Central memory CD8-positive, alpha-beta T cell (primary cell): ENCODE results near the gene PPP1R12C.

Experiments used
- ATAC-seq: fragments of 150-1000 bp; cut with Tn5 transposase; replicated peaks from 2 replicates; pipeline ENCODE4 v1.10.0; 2022; ENCODE audit warnings: mild to moderate bottlenecking, moderate FRiP score, moderate number of reproducible peaks; ENCODE audit not compliant: poor library complexity, severe bottlenecking; ENCODE audit errors: extremely low read depth
- DNase-seq, 2 donors: peaks; one replicate each; pipeline ENCODE4 v3.0.0; 2021; ENCODE audit warnings: low spot score in 2 of 2
- H3K27ac Mint-ChIP-seq: one replicate; pipeline ENCODE4 v1.8.0; 2022; ENCODE audit warnings: low read depth, mild to moderate bottlenecking, moderate library complexity, mixed read lengths
- H3K27me3 Mint-ChIP-seq: one replicate; pipeline ENCODE4 v1.8.0; 2022; ENCODE audit warnings: mixed read lengths
- H3K36me3 Mint-ChIP-seq: one replicate; pipeline ENCODE4 v1.8.0; 2022; ENCODE audit warnings: mild to moderate bottlenecking, moderate library complexity, mixed read lengths; ENCODE audit not compliant: insufficient read depth
- H3K4me1 Mint-ChIP-seq: one replicate; pipeline ENCODE4 v1.8.0; 2022; ENCODE audit warnings: mixed read lengths
- H3K4me3 Mint-ChIP-seq: one replicate; pipeline ENCODE4 v1.8.0; 2022; ENCODE audit warnings: mild to moderate bottlenecking, moderate library complexity, mixed read lengths
- H3K9me3 Mint-ChIP-seq: one replicate; pipeline ENCODE4 v1.8.0; 2022; ENCODE audit warnings: mixed read lengths

Gene PPP1R12C

GRCh38 chr19:55116859-55117662 lies at the start of gene PPP1R12C:
Gene PPP1R12C, minus strand, starts transcription at chr19:55117637. Its CDS starts 94 bp downstream, at chr19:55117543.
- peak within 1 kb of the TSS; percentile 94 for H3K27ac Mint-ChIP-seq
- no peak for DNase-seq

GRCh38 chr19:55166530-55167268 lies 49.3 kb upstream of the PPP1R12C start, which contains the start of gene DNAAF3:
Gene DNAAF3, minus strand, starts transcription at chr19:55166613. Its CDS starts 200 bp downstream, at chr19:55166413.
- DNase-seq (peak in 1 of 2 donors; percentile 23), ATAC-seq (peak; percentile 43)
- H3K27ac Mint-ChIP-seq, result peak within 1 kb of the TSS; percentile 58
- peak within 1 kb of the TSS; percentile 10 for H3K4me3 Mint-ChIP-seq
- H3K4me1 Mint-ChIP-seq, result peaks cover 11% of the 10 kb centered on the region
- peaks cover 79% of the 10 kb centered on the region for H3K27me3 Mint-ChIP-seq
- no peaks in the 10 kb centered on the region for H3K9me3 Mint-ChIP-seq
- H3K36me3 Mint-ChIP-seq, result peaks cover 10% of the 10 kb centered on the region

More at GRCh38 chr19:55116859-55117662, at the start of gene PPP1R12C:
- Mint-ChIP-seq H3K27me3 (no peaks in the 10 kb centered on the region), H3K36me3 (peaks cover 15% of the 10 kb centered on the region), H3K9me3 (no peaks in the 10 kb centered on the region), H3K4me3 (peak within 1 kb of the TSS; percentile 94), H3K4me1 (peaks cover 29% of the 10 kb centered on the region)
- ATAC-seq, result peak; percentile 33

- Mint-ChIP-seq H3K4me1 (peaks cover 11% of the 10 kb centered on the region), H3K9me3 (no peaks in the 10 kb centered on the region), H3K36me3 (peaks cover 8% of the 10 kb centered on the region), H3K4me3 (peak overlapping the region; percentile 10), H3K27me3 (peaks cover 73% of the 10 kb centered on the region), H3K27ac (peak overlapping the region; percentile 58)
- DNase-seq, result no peak
- peak; percentile 52 for ATAC-seq
These were observed 48.6 kb upstream of the PPP1R12C start for GRCh38 chr19:55165952-55166529.

- Mint-ChIP-seq H3K27ac (no peak overlapping the region), H3K4me3 (no peak overlapping the region), H3K27me3 (peaks cover 77% of the 10 kb centered on the region), H3K4me1 (peaks cover 19% of the 10 kb centered on the region), H3K36me3 (peaks cover 7% of the 10 kb centered on the region), H3K9me3 (no peaks in the 10 kb centered on the region)
- no peak for ATAC-seq
- DNase-seq, result no peak
These were observed 44.3 kb upstream of the PPP1R12C start for GRCh38 chr19:55161571-55162322.

- Mint-ChIP-seq H3K4me1 (peaks cover 14% of the 10 kb centered on the region), H3K27me3 (peaks cover 77% of the 10 kb centered on the region), H3K4me3 (no peak overlapping the region), H3K36me3 (peaks cover 7% of the 10 kb centered on the region), H3K9me3 (no peaks in the 10 kb centered on the region), H3K27ac (no peak overlapping the region)
- no peak for ATAC-seq
- no peak for DNase-seq
These were observed 43.5 kb upstream of the PPP1R12C start for GRCh38 chr19:55160986-55161365.

- Mint-ChIP-seq H3K4me3 (no peak overlapping the region), H3K27ac (peak overlapping the region; percentile 74), H3K36me3 (peaks cover 7% of the 10 kb centered on the region), H3K4me1 (peaks cover 14% of the 10 kb centered on the region), H3K27me3 (peaks cover 71% of the 10 kb centered on the region), H3K9me3 (no peaks in the 10 kb centered on the region)
- DNase-seq, result peak; percentile 69 to 78
- ATAC-seq, result peak; percentile 90
These were observed 42.9 kb upstream of the PPP1R12C start for GRCh38 chr19:55160128-55160985.

GRCh38 chr19:55158848-55159749 lies 41.7 kb upstream of the PPP1R12C start:
- no peak for DNase-seq
- peaks cover 4% of the 10 kb centered on the region for H3K9me3 Mint-ChIP-seq
- no peak for ATAC-seq
- H3K36me3 Mint-ChIP-seq, result peaks cover 3% of the 10 kb centered on the region
- peaks cover 19% of the 10 kb centered on the region for H3K4me1 Mint-ChIP-seq
- H3K27me3 Mint-ChIP-seq, result peaks cover 60% of the 10 kb centered on the region
- no peak overlapping the region for H3K4me3 Mint-ChIP-seq
- H3K27ac Mint-ChIP-seq, result no peak overlapping the region

- H3K4me1 Mint-ChIP-seq, result peaks cover 26% of the 10 kb centered on the region
- H3K9me3 Mint-ChIP-seq, result peaks cover 10% of the 10 kb centered on the region
- peaks cover 53% of the 10 kb centered on the region for H3K27me3 Mint-ChIP-seq
- no peak overlapping the region for H3K27ac Mint-ChIP-seq
- peaks cover 3% of the 10 kb centered on the region for H3K36me3 Mint-ChIP-seq
- H3K4me3 Mint-ChIP-seq, result no peak overlapping the region
- no peak for ATAC-seq
- DNase-seq, result no peak
These were observed 41.0 kb upstream of the PPP1R12C start for GRCh38 chr19:55158423-55158822.

GRCh38 chr19:55157064-55157908 lies 39.8 kb upstream of the PPP1R12C start, which contains the start of gene TNNI3:
Gene TNNI3, minus strand, starts transcription at chr19:55157732. Its CDS starts 143 bp downstream, at chr19:55157589.
- peaks cover 11% of the 10 kb centered on the region for H3K9me3 Mint-ChIP-seq
- DNase-seq (no peak), ATAC-seq (no peak)
- H3K36me3 Mint-ChIP-seq, result peaks cover 2% of the 10 kb centered on the region
- H3K27me3 Mint-ChIP-seq, result peaks cover 52% of the 10 kb centered on the region
- H3K4me3 Mint-ChIP-seq, result no peak within 1 kb of the TSS
- H3K27ac Mint-ChIP-seq, result no peak within 1 kb of the TSS
- H3K4me1 Mint-ChIP-seq, result peaks cover 27% of the 10 kb centered on the region
